ENCODE measurements around the gene ADAMTSL1.

Gene ADAMTSL1

GRCh38 chr9:18756712-18757125 lies 282.8 kb downstream of the ADAMTSL1 start:
- H3K79me2 ChIP-seq (ENCODE audit: insufficient read depth, low read length): no peaks in the 10 kb centered on the region
- no peaks in the 10 kb centered on the region for H3K36me3 ChIP-seq (ENCODE audit: insufficient read depth, low read length)
- DNase-seq (no peak), ATAC-seq (ENCODE audit: insufficient read depth, low read depth) (no peak)
- H2AFZ ChIP-seq (ENCODE audit: low read depth, low read length): no peak overlapping the region
- no peaks in the 10 kb centered on the region for H4K20me1 ChIP-seq (ENCODE audit: insufficient read depth, low read length)
- no peak overlapping the region for H3K27ac ChIP-seq (ENCODE audit: low read length)
- H3K4me1 ChIP-seq (ENCODE audit: insufficient read depth, low read length): no peaks in the 10 kb centered on the region
- TF ChIP-seq CTCF (IDR thresholded peaks at IDR 0.05; ENCODE audit: borderline replicate concordance, extremely low read depth, low read length, poor library complexity, severe bottlenecking) (no peak), EZH2 (IDR thresholded peaks at IDR 0.05; ENCODE audit: borderline replicate concordance, low read depth, low read length, severe bottlenecking) (no peak)
- no peak overlapping the region for H3K4me2 ChIP-seq (ENCODE audit: insufficient read depth, low read length)
- no peaks in the 10 kb centered on the region for H3K27me3 ChIP-seq (ENCODE audit: insufficient read depth, low read length, poor library complexity)
- no peak overlapping the region for H3K4me3 ChIP-seq (ENCODE audit: low read depth in 1 of 2, low read length in 2 of 2)
- H3K9me3 ChIP-seq (ENCODE audit: insufficient read depth, low read length, severe bottlenecking): no peaks in the 10 kb centered on the region
- no peak overlapping the region for H3K9ac ChIP-seq (ENCODE audit: low read depth, low read length)

GRCh38 chr9:18759827-18760226 lies 285.9 kb downstream of the ADAMTSL1 start:
- Histone ChIP-seq H2AFZ (ENCODE audit: low read depth, low read length) (no peak overlapping the region), H3K27ac (ENCODE audit: low read length) (no peak overlapping the region), H3K9me3 (ENCODE audit: insufficient read depth, low read length, severe bottlenecking) (no peaks in the 10 kb centered on the region), H3K79me2 (ENCODE audit: insufficient read depth, low read length) (no peaks in the 10 kb centered on the region), H3K27me3 (ENCODE audit: insufficient read depth, low read length, poor library complexity) (peaks cover 3% of the 10 kb centered on the region), H3K4me3 (ENCODE audit: low read depth in 1 of 2, low read length in 2 of 2) (no peak overlapping the region), H4K20me1 (ENCODE audit: insufficient read depth, low read length) (no peaks in the 10 kb centered on the region), H3K36me3 (ENCODE audit: insufficient read depth, low read length) (no peaks in the 10 kb centered on the region), H3K4me2 (ENCODE audit: insufficient read depth, low read length) (no peak overlapping the region), H3K4me1 (ENCODE audit: insufficient read depth, low read length) (no peaks in the 10 kb centered on the region), H3K9ac (ENCODE audit: low read depth, low read length) (no peak overlapping the region)
- ATAC-seq (ENCODE audit: insufficient read depth, low read depth): no peak
- TF ChIP-seq CTCF (IDR thresholded peaks at IDR 0.05; ENCODE audit: borderline replicate concordance, extremely low read depth, low read length, poor library complexity, severe bottlenecking) (no peak), EZH2 (IDR thresholded peaks at IDR 0.05; ENCODE audit: borderline replicate concordance, low read depth, low read length, severe bottlenecking) (no peak)
- no peak for DNase-seq

- Histone ChIP-seq H3K4me1 (ENCODE audit: insufficient read depth, low read length) (no peaks in the 10 kb centered on the region), H3K79me2 (ENCODE audit: insufficient read depth, low read length) (no peaks in the 10 kb centered on the region), H3K27me3 (ENCODE audit: insufficient read depth, low read length, poor library complexity) (peaks cover 5% of the 10 kb centered on the region), H4K20me1 (ENCODE audit: insufficient read depth, low read length) (no peaks in the 10 kb centered on the region), H2AFZ (ENCODE audit: low read depth, low read length) (no peak overlapping the region), H3K4me3 (ENCODE audit: low read depth in 1 of 2, low read length in 2 of 2) (no peak overlapping the region), H3K36me3 (ENCODE audit: insufficient read depth, low read length) (no peaks in the 10 kb centered on the region), H3K9ac (ENCODE audit: low read depth, low read length) (no peak overlapping the region), H3K9me3 (ENCODE audit: insufficient read depth, low read length, severe bottlenecking) (no peaks in the 10 kb centered on the region), H3K4me2 (ENCODE audit: insufficient read depth, low read length) (no peak overlapping the region), H3K27ac (ENCODE audit: low read length) (no peak overlapping the region)
- TF ChIP-seq EZH2 (IDR thresholded peaks at IDR 0.05; ENCODE audit: borderline replicate concordance, low read depth, low read length, severe bottlenecking): no peak
- TF ChIP-seq CTCF (IDR thresholded peaks at IDR 0.05; ENCODE audit: borderline replicate concordance, extremely low read depth, low read length, poor library complexity, severe bottlenecking): no peak
- DNase-seq (no peak), ATAC-seq (ENCODE audit: insufficient read depth, low read depth) (no peak)
These were observed 287.9 kb downstream of the ADAMTSL1 start for GRCh38 chr9:18761742-18762300.

Data from DND-41 (cell line).